Fibroblast of lung (primary cell): Measurements from ENCODE around the gene MTG2. TPM values are rescaled to one million over a fixed set of nuclear protein-coding genes. Genes with fewer than 3 reads are reported as not detected.

Experiments used
- DNase-seq, 2 donors: peaks; one replicate each; pipeline versions ENCODE4 v3.0.0 to v3.0.0-alpha.2; 2010; ENCODE audit warnings: low read depth in 2 of 2
- H2AFZ ChIP-seq: 2 replicates; pipeline ENCODE4 v1.5.1; 2012; ENCODE audit warnings: low read length, control low read depth, inconsistent platforms
- H3K27ac ChIP-seq: 2 replicates; pipeline ENCODE4 v1.5.1; 2011; ENCODE audit warnings: low read length, control low read depth; ENCODE audit not compliant: insufficient read depth
- H3K27me3 ChIP-seq: 2 replicates; pipeline ENCODE4 v1.5.1; 2011; ENCODE audit warnings: mild to moderate bottlenecking, low read length; ENCODE audit not compliant: control insufficient read depth, insufficient read depth
- H3K36me3 ChIP-seq: 2 replicates; pipeline ENCODE4 v1.5.1; 2011; ENCODE audit warnings: low read length; ENCODE audit not compliant: control insufficient read depth, insufficient read depth
- H3K4me1 ChIP-seq: 2 replicates; pipeline ENCODE4 v1.5.1; 2011; ENCODE audit warnings: low read length; ENCODE audit not compliant: control insufficient read depth, insufficient read depth; ENCODE audit errors: extremely low read depth
- H3K4me2 ChIP-seq: 2 replicates; pipeline ENCODE4 v1.5.1; 2011; ENCODE audit warnings: low read length, control low read depth; ENCODE audit not compliant: insufficient read depth; ENCODE audit errors: extremely low read depth
- H3K4me3 ChIP-seq, 4 experiments: fragments of 200-600 bp in 1 of 4; sonication (generic) in 1 of 4; replicated peaks in 1 of 4; 2 replicates each; pipeline ENCODE4 v1.5.1; 2011 to 2016; ENCODE audit warnings: low read length in 4 of 4, low read depth in 3 of 4, mild to moderate bottlenecking in 3 of 4, control low read depth in 2 of 4, inconsistent platforms in 1 of 4, mixed read lengths in 1 of 4; ENCODE audit not compliant: insufficient read depth in 1 of 4; ENCODE audit errors: control extremely low read depth in 1 of 4
- H3K79me2 ChIP-seq: 2 replicates; pipeline ENCODE4 v1.5.1; 2012; ENCODE audit warnings: mild to moderate bottlenecking, low read length, inconsistent platforms; ENCODE audit not compliant: control insufficient read depth, insufficient read depth
- H3K9ac ChIP-seq: 2 replicates; pipeline ENCODE4 v1.5.1; 2011; ENCODE audit warnings: mild to moderate bottlenecking, low read length, control low read depth; ENCODE audit not compliant: insufficient read depth
- H3K9me3 ChIP-seq: 2 replicates; pipeline ENCODE4 v1.5.1; 2012; ENCODE audit warnings: low read depth, low read length; ENCODE audit not compliant: control insufficient read depth, insufficient read depth
- H4K20me1 ChIP-seq: 2 replicates; pipeline ENCODE4 v1.5.1; 2011; ENCODE audit warnings: low read length; ENCODE audit not compliant: control insufficient read depth, insufficient read depth; ENCODE audit errors: extremely low read depth
- CTCF ChIP-seq, 2 donors: IDR thresholded peaks in 1 of 2; conservative IDR thresholded peaks in 1 of 2; 1 replicate in 1 of 2; 2 replicates in 1 of 2; pipeline ENCODE4 v1.5.1; 2011 to 2012; ENCODE audit warnings: low read length in 2 of 2, control low read depth in 1 of 2, inconsistent platforms in 1 of 2, low read depth in 1 of 2, mild to moderate bottlenecking in 1 of 2
- EZH2 ChIP-seq: IDR thresholded peaks from 2 replicates; pipeline ENCODE4 v1.5.1; 2012; ENCODE audit warnings: low read length, control low read depth, mild to moderate bottlenecking; ENCODE audit errors: missing control alignments
- polyA plus RNA-seq, 2 donors: library from polyadenylated mRNA; depleted of rRNA in 1 of 2; stranded (reverse) in 1 of 2; unstranded in 1 of 2; fragments of >200 nt; gene quantifications; 2 replicates each; pipeline ENCODE4 v1.2.1, GENCODE V29; 2011 to 2012; ENCODE audit warnings: missing spikeins in 1 of 2
- total RNA-seq: library from RNA; depleted of rRNA; stranded (reverse); fragments of >200 nt; gene quantifications from 2 replicates; pipeline ENCODE4 v1.2.1, GENCODE V29; 2014

Gene MTG2
- total and polyA plus RNA-seq, 2 donors (not counting 1 experiment from before 2014, with no cell fraction given), result 16.5 to 17.5 TPM

GRCh38 chr20:62225026-62225425 lies 42.2 kb downstream of the MTG2 start:
- no peak overlapping the region for H3K9ac ChIP-seq
- H4K20me1 ChIP-seq, result no peaks in the 10 kb centered on the region
- H3K4me2 ChIP-seq, result no peak overlapping the region
- peaks cover 24% of the 10 kb centered on the region for H3K27me3 ChIP-seq
- H3K27ac ChIP-seq, result no peak overlapping the region
- no peak for DNase-seq
- H3K4me3 ChIP-seq, result no peak overlapping the region
- no peak for TF ChIP-seq EZH2
- TF ChIP-seq CTCF (conservative IDR thresholded peaks at IDR 0.05 in 1 of 2, IDR thresholded peaks at IDR 0.05 in 1 of 2; ENCODE audit: low read depth in 1 of 2, low read length in 2 of 2), result no peak
- no peaks in the 10 kb centered on the region for H3K4me1 ChIP-seq
- H3K36me3 ChIP-seq, result no peaks in the 10 kb centered on the region
- H3K79me2 ChIP-seq, result no peaks in the 10 kb centered on the region
- no peak overlapping the region for H2AFZ ChIP-seq
- H3K9me3 ChIP-seq, result no peaks in the 10 kb centered on the region

- Histone ChIP-seq H3K9ac (no peak overlapping the region), H3K4me2 (no peak overlapping the region), H3K27ac (no peak overlapping the region), H3K36me3 (no peaks in the 10 kb centered on the region), H2AFZ (no peak overlapping the region), H3K27me3 (peaks cover 19% of the 10 kb centered on the region), H3K4me1 (no peaks in the 10 kb centered on the region), H3K9me3 (no peaks in the 10 kb centered on the region), H4K20me1 (no peaks in the 10 kb centered on the region), H3K79me2 (no peaks in the 10 kb centered on the region), H3K4me3 (no peak overlapping the region)
- TF ChIP-seq EZH2 (no peak), CTCF (conservative IDR thresholded peaks at IDR 0.05 in 1 of 2, IDR thresholded peaks at IDR 0.05 in 1 of 2; ENCODE audit: low read depth in 1 of 2, low read length in 2 of 2) (no peak)
- no peak for DNase-seq
Observed at GRCh38 chr20:62225820-62226635, 43.2 kb downstream of the MTG2 start.

GRCh38 chr20:62226707-62227590 lies 44.1 kb downstream of the MTG2 start:
- Histone ChIP-seq H3K27me3 (peaks cover 11% of the 10 kb centered on the region), H3K79me2 (no peaks in the 10 kb centered on the region), H4K20me1 (no peaks in the 10 kb centered on the region), H3K4me2 (no peak overlapping the region), H3K4me3 (no peak overlapping the region), H2AFZ (no peak overlapping the region), H3K4me1 (no peaks in the 10 kb centered on the region), H3K9ac (no peak overlapping the region), H3K36me3 (no peaks in the 10 kb centered on the region), H3K9me3 (no peaks in the 10 kb centered on the region), H3K27ac (no peak overlapping the region)
- DNase-seq, result no peak
- TF ChIP-seq EZH2, result no peak
- no peak for TF ChIP-seq CTCF (conservative IDR thresholded peaks at IDR 0.05 in 1 of 2, IDR thresholded peaks at IDR 0.05 in 1 of 2; ENCODE audit: low read depth in 1 of 2, low read length in 2 of 2)
